Measurements from ENCODE around the gene FOXE3.
"Not testable (repeated sequence)": the region's sequence is repeated elsewhere in the genome, so short reads cannot be mapped to it uniquely, and the experiment has no call there.

The FOXE3 gene

GRCh38 chr1:47452426-47452825, 36.3 kb downstream of the FOXE3 start:
- DNase-seq (ENCODE audit: low read depth) = no peak

GRCh38 chr1:47453910-47454309, 37.8 kb downstream of the FOXE3 start:
- H3K4me3 ChIP-seq (ENCODE audit: control insufficient read depth, low read depth, low read length); DNase-seq (ENCODE audit: low read depth): not testable (repeated sequence)

More at GRCh38 chr1:47452426-47452825, 36.3 kb downstream of the FOXE3 start:
- TF ChIP-seq CTCF (conservative IDR thresholded peaks at IDR 0.05; ENCODE audit: control insufficient read depth, insufficient read depth, low read depth, low read length) = no peak
- H3K4me3 ChIP-seq (ENCODE audit: control insufficient read depth, low read depth, low read length) = no peak overlapping the region

GRCh38 chr1:47456250-47456649, 40.2 kb downstream of the FOXE3 start:
- DNase-seq (ENCODE audit: low read depth) = no peak
- H3K4me3 ChIP-seq (ENCODE audit: control insufficient read depth, low read depth, low read length) = no peak overlapping the region
- TF ChIP-seq CTCF (conservative IDR thresholded peaks at IDR 0.05; ENCODE audit: control insufficient read depth, insufficient read depth, low read depth, low read length) = no peak

- not testable (repeated sequence) for H3K4me3 ChIP-seq (ENCODE audit: control insufficient read depth, low read depth, low read length); DNase-seq (ENCODE audit: low read depth)
Observed at GRCh38 chr1:47457547-47457946, 41.5 kb downstream of the FOXE3 start.

GRCh38 chr1:47459253-47459788, 43.2 kb downstream of the FOXE3 start:
- H3K4me3 ChIP-seq (ENCODE audit: control insufficient read depth, low read depth, low read length) = no peak overlapping the region
- TF ChIP-seq CTCF (conservative IDR thresholded peaks at IDR 0.05; ENCODE audit: control insufficient read depth, insufficient read depth, low read depth, low read length) = no peak
- no peak for DNase-seq (ENCODE audit: low read depth)

GRCh38 chr1:47460040-47460439, 44.0 kb downstream of the FOXE3 start:
- no peak for TF ChIP-seq CTCF (conservative IDR thresholded peaks at IDR 0.05; ENCODE audit: control insufficient read depth, insufficient read depth, low read depth, low read length)

GRCh38 chr1:47460456-47460855, 44.4 kb downstream of the FOXE3 start:
- DNase-seq (ENCODE audit: low read depth) = no peak
- H3K4me3 ChIP-seq (ENCODE audit: control insufficient read depth, low read depth, low read length) = no peak overlapping the region
- TF ChIP-seq CTCF (conservative IDR thresholded peaks at IDR 0.05; ENCODE audit: control insufficient read depth, insufficient read depth, low read depth, low read length) = no peak

More at GRCh38 chr1:47460040-47460439, 44.0 kb downstream of the FOXE3 start:
- DNase-seq (ENCODE audit: low read depth) = no peak
- no peak overlapping the region for H3K4me3 ChIP-seq (ENCODE audit: control insufficient read depth, low read depth, low read length)

- DNase-seq (ENCODE audit: low read depth) = no peak
- H3K4me3 ChIP-seq (ENCODE audit: control insufficient read depth, low read depth, low read length) = no peak overlapping the region
- TF ChIP-seq CTCF (conservative IDR thresholded peaks at IDR 0.05; ENCODE audit: control insufficient read depth, insufficient read depth, low read depth, low read length) = no peak
Observed at GRCh38 chr1:47465605-47466004, 49.5 kb downstream of the FOXE3 start.

Measured in fibroblast of mammary gland (primary cell).